ENCODE data around the gene PTPRC.

PTPRC gene

GRCh38 chr1:198677871-198678270 is 39.0 kb downstream of the PTPRC start:
- POLR2A ChIA-PET: no interaction called here
- H3K27ac ChIP-seq (ENCODE audit: extremely low read depth, low read depth, low read length): no peak overlapping the region
- CTCF ChIA-PET: no interaction called here
- H3K4me3 ChIP-seq (ENCODE audit: low read depth, low read length): no peak overlapping the region
- no peaks in the 10 kb centered on the region for H3K36me3 ChIP-seq (ENCODE audit: control insufficient read depth in 2 of 2, insufficient read depth in 1 of 2, low read length in 2 of 2)
- TF ChIP-seq SP2 (tag by site-specific recombination; IDR thresholded peaks at IDR 0.05): no peak
- no peak for TF ChIP-seq ZEB2 (tag by site-specific recombination; IDR thresholded peaks at IDR 0.05)
- TF ChIP-seq ZNF600 (tag by site-specific recombination; IDR thresholded peaks at IDR 0.05): no peak
- no peak for TF ChIP-seq ZNF596 (tag by site-specific recombination; IDR thresholded peaks at IDR 0.05)
- no peak for TF ChIP-seq ZSCAN4 (tag by site-specific recombination; IDR thresholded peaks at IDR 0.05)
- TF ChIP-seq KLF16 (tag by site-specific recombination; IDR thresholded peaks at IDR 0.05): no peak
- TF ChIP-seq GFI1B (tag by site-specific recombination; IDR thresholded peaks at IDR 0.05): no peak
- no peak for TF ChIP-seq CTCF (tag by site-specific recombination; IDR thresholded peaks at IDR 0.05)
- TF ChIP-seq GLI2 (tag by site-specific recombination; IDR thresholded peaks at IDR 0.05; ENCODE audit: borderline replicate concordance, low read depth): no peak
- TF ChIP-seq HIC1 (tag by site-specific recombination; IDR thresholded peaks at IDR 0.05): no peak
- TF ChIP-seq ZNF341 (tag by site-specific recombination; IDR thresholded peaks at IDR 0.05; ENCODE audit: low read depth): no peak
- TF ChIP-seq ZNF76 (tag by site-specific recombination; IDR thresholded peaks at IDR 0.05; ENCODE audit: borderline replicate concordance, low read depth): no peak
- H3K9me3 ChIP-seq (ENCODE audit: control insufficient read depth, insufficient read depth, low read depth, low read length): no peaks in the 10 kb centered on the region
- peaks cover 2% of the 10 kb centered on the region; the same call in 1 of the 2 replicates for H3K4me1 ChIP-seq (ENCODE audit: control insufficient read depth, insufficient read depth, low read length)

- Histone ChIP-seq H3K9me3 (ENCODE audit: control insufficient read depth, insufficient read depth, low read depth, low read length) (no peaks in the 10 kb centered on the region), H3K4me3 (ENCODE audit: low read depth, low read length) (no peak overlapping the region), H3K27ac (ENCODE audit: extremely low read depth, low read depth, low read length) (no peak overlapping the region), H3K36me3 (ENCODE audit: control insufficient read depth in 2 of 2, insufficient read depth in 1 of 2, low read length in 2 of 2) (no peaks in the 10 kb centered on the region), H3K4me1 (ENCODE audit: control insufficient read depth, insufficient read depth, low read length) (peaks cover 2% of the 10 kb centered on the region; the same call in 1 of the 2 replicates)
- ChIA-PET POLR2A (no interaction called here), CTCF (no interaction called here)
- TF ChIP-seq ZNF311 (tag by site-specific recombination; IDR thresholded peaks at IDR 0.05; ENCODE audit: borderline replicate concordance) (no peak), ZNF214 (tag by site-specific recombination; IDR thresholded peaks at IDR 0.05; ENCODE audit: borderline replicate concordance) (no peak), ZBTB49 (tag by site-specific recombination; IDR thresholded peaks at IDR 0.05; ENCODE audit: low read depth) (no peak), ZNF777 (tag by site-specific recombination; IDR thresholded peaks at IDR 0.05; ENCODE audit: borderline replicate concordance) (no peak), REPIN1 (tag by site-specific recombination; IDR thresholded peaks at IDR 0.05; ENCODE audit: low read depth) (no peak), ZNF596 (tag by site-specific recombination; IDR thresholded peaks at IDR 0.05) (no peak), GLIS2 (tag by site-specific recombination; IDR thresholded peaks at IDR 0.05) (no peak), ZNF664 (tag by site-specific recombination; IDR thresholded peaks at IDR 0.05) (no peak), ZNF138 (tag by site-specific recombination; IDR thresholded peaks at IDR 0.05; ENCODE audit: borderline replicate concordance) (no peak), BCL11B (tag by site-specific recombination; IDR thresholded peaks at IDR 0.05; ENCODE audit: low read depth) (no peak), ZBTB20 (tag by site-specific recombination; IDR thresholded peaks at IDR 0.05) (no peak), HOXC10 (CRISPR knock-in tag; IDR thresholded peaks at IDR 0.05) (no peak)
Measured at GRCh38 chr1:198678301-198678836, 39.5 kb downstream of the PTPRC start.
